ENCODE results near the gene CC2D1A. TPM values are rescaled to one million over a fixed set of nuclear protein-coding genes. Genes with fewer than 3 reads are reported as not detected.

Gene CC2D1A
- total RNA-seq, 1 donor from 2014 or later = 69.4 TPM

DNA sequence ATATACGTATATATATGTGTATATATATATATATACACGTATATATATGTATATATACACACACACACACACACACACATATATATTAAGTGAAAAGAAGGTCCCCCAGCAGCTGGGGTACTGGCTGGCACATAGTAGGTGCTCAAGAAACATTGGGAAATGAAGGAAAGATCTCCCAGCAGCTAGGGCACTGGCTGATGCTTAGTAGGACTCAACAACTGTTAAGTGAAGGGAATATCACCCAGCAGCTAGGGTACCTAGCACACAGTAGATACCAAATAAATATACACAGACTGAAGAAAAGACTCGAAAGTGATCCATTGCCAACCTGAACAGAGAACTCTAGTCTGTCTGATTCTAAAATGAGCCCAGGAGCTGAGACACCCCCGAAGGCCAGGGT lies 20.0 kb downstream of the CC2D1A start:
- Mint-ChIP-seq H3K4me3 (ENCODE audit: low read depth) (no peak overlapping the region), H3K27me3 (no peaks in the 10 kb centered on the region), H3K4me1 (ENCODE audit: low read depth) (no peaks in the 10 kb centered on the region), H3K27ac (no peak overlapping the region), H3K36me3 (ENCODE audit: insufficient read depth) (peaks cover 35% of the 10 kb centered on the region), H3K9me3 (ENCODE audit: low read depth) (no peaks in the 10 kb centered on the region)
- no peak for DNase-seq (ENCODE audit: low spot score, unreplicated experiment)
- TF ChIP-seq, protein P1, sequence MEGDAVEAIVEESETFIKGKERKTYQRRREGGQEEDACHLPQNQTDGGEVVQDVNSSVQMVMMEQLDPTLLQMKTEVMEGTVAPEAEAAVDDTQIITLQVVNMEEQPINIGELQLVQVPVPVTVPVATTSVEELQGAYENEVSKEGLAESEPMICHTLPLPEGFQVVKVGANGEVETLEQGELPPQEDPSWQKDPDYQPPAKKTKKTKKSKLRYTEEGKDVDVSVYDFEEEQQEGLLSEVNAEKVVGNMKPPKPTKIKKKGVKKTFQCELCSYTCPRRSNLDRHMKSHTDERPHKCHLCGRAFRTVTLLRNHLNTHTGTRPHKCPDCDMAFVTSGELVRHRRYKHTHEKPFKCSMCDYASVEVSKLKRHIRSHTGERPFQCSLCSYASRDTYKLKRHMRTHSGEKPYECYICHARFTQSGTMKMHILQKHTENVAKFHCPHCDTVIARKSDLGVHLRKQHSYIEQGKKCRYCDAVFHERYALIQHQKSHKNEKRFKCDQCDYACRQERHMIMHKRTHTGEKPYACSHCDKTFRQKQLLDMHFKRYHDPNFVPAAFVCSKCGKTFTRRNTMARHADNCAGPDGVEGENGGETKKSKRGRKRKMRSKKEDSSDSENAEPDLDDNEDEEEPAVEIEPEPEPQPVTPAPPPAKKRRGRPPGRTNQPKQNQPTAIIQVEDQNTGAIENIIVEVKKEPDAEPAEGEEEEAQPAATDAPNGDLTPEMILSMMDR (IDR thresholded peaks at IDR 0.05; ENCODE audit: unreplicated experiment) = no peak

DNA sequence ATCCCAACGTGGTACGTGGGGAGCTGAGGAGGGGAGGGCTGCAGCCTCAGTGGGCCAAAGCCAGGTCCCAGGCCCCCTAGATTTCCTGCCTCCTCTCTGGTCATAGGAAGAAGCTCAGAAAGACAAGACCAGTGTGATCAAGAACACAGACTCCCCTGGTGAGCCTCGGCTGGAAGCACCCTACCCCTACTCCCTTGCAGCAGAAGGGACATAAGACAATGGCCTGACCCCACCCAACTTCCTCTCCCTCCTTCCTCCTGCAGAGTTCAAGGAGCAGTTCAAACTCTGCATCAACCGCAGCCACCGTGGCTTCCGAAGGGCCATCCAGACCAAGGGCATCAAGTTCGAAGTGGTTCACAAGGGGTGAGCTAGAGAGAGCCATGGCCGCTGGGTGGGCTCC lies 20.7 kb downstream of the CC2D1A start:
- Mint-ChIP-seq H3K27me3 (no peaks in the 10 kb centered on the region), H3K4me1 (ENCODE audit: low read depth) (no peaks in the 10 kb centered on the region), H3K36me3 (ENCODE audit: insufficient read depth) (peaks cover 28% of the 10 kb centered on the region), H3K9me3 (ENCODE audit: low read depth) (no peaks in the 10 kb centered on the region), H3K4me3 (ENCODE audit: low read depth) (no peak overlapping the region), H3K27ac (no peak overlapping the region)
- no peak for DNase-seq (ENCODE audit: low spot score, unreplicated experiment)
- TF ChIP-seq, protein P1 (IDR thresholded peaks at IDR 0.05; ENCODE audit: unreplicated experiment) = no peak

DNA sequence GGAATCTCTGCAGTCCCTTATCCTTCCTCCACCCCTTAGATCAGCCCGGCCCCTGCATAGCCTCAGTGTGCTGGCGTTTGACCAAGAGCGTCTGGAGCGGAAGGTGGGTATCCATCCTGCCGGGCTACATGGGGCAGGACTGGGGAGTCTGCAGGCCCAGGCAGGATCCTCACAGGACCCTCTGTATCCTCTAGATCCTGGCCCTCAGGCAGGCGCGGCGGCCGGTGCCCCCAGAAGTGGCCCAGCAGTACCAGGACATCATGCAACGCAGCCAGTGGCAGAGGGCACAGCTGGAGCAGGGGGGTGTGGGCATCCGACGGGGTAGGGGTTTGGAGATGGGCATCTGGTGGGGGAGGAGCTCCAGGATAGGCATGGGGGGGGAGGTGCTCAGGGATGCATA lies 23.3 kb downstream of the CC2D1A start:
- no peak overlapping the region for H3K27ac Mint-ChIP-seq
- peaks cover 4% of the 10 kb centered on the region for H3K27me3 Mint-ChIP-seq
- no peak for DNase-seq (ENCODE audit: low spot score, unreplicated experiment)
- H3K4me1 Mint-ChIP-seq (ENCODE audit: low read depth) = peaks cover 2% of the 10 kb centered on the region
- H3K4me3 Mint-ChIP-seq (ENCODE audit: low read depth) = no peak overlapping the region
- H3K36me3 Mint-ChIP-seq (ENCODE audit: insufficient read depth) = peaks cover 20% of the 10 kb centered on the region
- H3K9me3 Mint-ChIP-seq (ENCODE audit: low read depth) = no peaks in the 10 kb centered on the region
- TF ChIP-seq, protein P1 (IDR thresholded peaks at IDR 0.05; ENCODE audit: unreplicated experiment) = no peak

DNA sequence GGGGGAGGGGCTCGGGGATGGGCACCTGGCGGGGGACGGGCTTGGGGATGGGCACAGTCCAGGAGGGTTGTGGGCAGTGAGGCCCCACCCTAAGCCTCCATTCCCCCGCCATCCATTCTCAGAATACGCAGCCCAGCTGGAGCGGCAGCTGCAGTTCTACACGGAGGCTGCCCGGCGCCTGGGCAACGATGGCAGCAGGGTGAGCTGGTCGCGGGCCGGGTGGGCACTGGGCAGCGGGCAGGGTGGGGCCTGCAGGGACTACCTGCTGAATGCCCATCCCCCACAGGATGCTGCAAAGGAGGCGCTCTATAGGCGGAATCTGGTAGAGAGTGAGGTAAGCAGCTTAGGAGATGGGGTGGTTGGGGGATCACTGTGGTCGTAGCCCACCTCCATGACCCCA lies 24.0 kb downstream of the CC2D1A start:
- DNase-seq (ENCODE audit: low spot score, unreplicated experiment) = no peak
- peaks cover 2% of the 10 kb centered on the region for H3K4me1 Mint-ChIP-seq (ENCODE audit: low read depth)
- H3K9me3 Mint-ChIP-seq (ENCODE audit: low read depth) = no peaks in the 10 kb centered on the region
- H3K36me3 Mint-ChIP-seq (ENCODE audit: insufficient read depth) = peaks cover 17% of the 10 kb centered on the region
- peaks cover 11% of the 10 kb centered on the region for H3K27me3 Mint-ChIP-seq
- TF ChIP-seq, protein P1 (IDR thresholded peaks at IDR 0.05; ENCODE audit: unreplicated experiment) = no peak
- H3K4me3 Mint-ChIP-seq (ENCODE audit: low read depth) = no peak overlapping the region
- H3K27ac Mint-ChIP-seq = no peak overlapping the region

DNA sequence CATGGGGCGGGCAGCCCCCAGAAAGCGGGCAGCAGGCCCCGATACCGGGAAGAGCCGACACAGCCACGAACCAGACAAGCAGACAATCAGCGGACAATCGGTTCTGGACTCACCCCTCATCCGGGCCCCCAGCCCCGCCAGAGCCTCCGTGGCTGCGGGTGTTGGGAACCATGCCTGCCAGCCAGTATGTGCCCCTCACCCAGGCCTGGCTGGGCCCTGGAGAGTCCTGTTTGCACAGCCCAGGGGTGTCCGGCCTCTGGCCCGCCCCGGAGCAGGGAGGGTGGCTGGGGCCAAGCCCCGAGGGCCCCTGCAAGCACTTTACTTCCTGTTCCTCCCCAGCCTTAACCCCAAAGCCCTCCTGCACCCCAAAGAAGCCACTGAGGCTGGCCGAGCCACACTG lies 24.4 kb downstream of the CC2D1A start:
- Mint-ChIP-seq H3K9me3 (ENCODE audit: low read depth) (no peaks in the 10 kb centered on the region), H3K36me3 (ENCODE audit: insufficient read depth) (peaks cover 13% of the 10 kb centered on the region), H3K4me3 (ENCODE audit: low read depth) (no peak overlapping the region), H3K27me3 (peaks cover 11% of the 10 kb centered on the region), H3K27ac (no peak overlapping the region), H3K4me1 (ENCODE audit: low read depth) (peaks cover 2% of the 10 kb centered on the region)
- no peak for DNase-seq (ENCODE audit: low spot score, unreplicated experiment)
- TF ChIP-seq, protein P1 (IDR thresholded peaks at IDR 0.05; ENCODE audit: unreplicated experiment) = no peak
